SK-N-DZ (cell line): ENCODE data around the gene KIAA0930.

ENCODE experiments used
- small RNA-seq, 2 experiments: library from RNA; depleted of rRNA; stranded (forward); fragments of <200 nt; gene quantifications; one replicate each; pipeline ENCODE3, GENCODE V24; 2014

The KIAA0930 gene

Small RNA genes lying within 50 kb of the gene (small RNA-seq; reads per million reads assigned to genes)
- 0.05 to 0.18 reads per million in 2 experiments for gene MIR1249
